CD14-positive monocyte (primary cell): ENCODE data around the gene PIP4K2B. TPM values are rescaled to one million over a fixed set of nuclear protein-coding genes. Genes with fewer than 3 reads are reported as not detected.

Source experiments
- DNase-seq, 3 donors: peaks; one replicate each; pipeline ENCODE4 v3.0.0-alpha.2; 2011 to 2022
- H2AFZ ChIP-seq: 2 replicates; pipeline ENCODE4 v1.6.0; 2012; ENCODE audit warnings: mild to moderate bottlenecking, low read depth, low read length, inconsistent platforms; ENCODE audit not compliant: insufficient read depth, poor library complexity, severe bottlenecking
- H3K27ac ChIP-seq, 2 donors: 1 replicate in 1 of 2; 2 replicates in 1 of 2; pipeline ENCODE4 v1.5.1; 2012 to 2013; ENCODE audit warnings: low read length in 2 of 2, control low read depth in 1 of 2, inconsistent platforms in 1 of 2, low read depth in 1 of 2, mild to moderate bottlenecking in 1 of 2
- H3K27me3 ChIP-seq, 2 donors: one replicate each; pipeline versions ENCODE4 v1.6.0 to v1.6.1; 2011 to 2013; ENCODE audit warnings: low read length in 2 of 2; ENCODE audit not compliant: control insufficient read depth in 2 of 2, insufficient read depth in 2 of 2
- H3K36me3 ChIP-seq, 2 donors: replicated peaks in 1 of 2; 1 replicate in 1 of 2; 2 replicates in 1 of 2; pipeline versions ENCODE4 v1.5.1 to v1.6.1; 2012 to 2013; ENCODE audit warnings: low read length in 2 of 2, control low read depth in 1 of 2, inconsistent platforms in 1 of 2, mild to moderate bottlenecking in 1 of 2; ENCODE audit not compliant: insufficient read depth in 2 of 2, control insufficient read depth in 1 of 2
- H3K4me1 ChIP-seq, 2 donors: 1 replicate in 1 of 2; 2 replicates in 1 of 2; pipeline versions ENCODE4 v1.5.1 to v1.6.1; 2012 to 2013; ENCODE audit warnings: low read length in 2 of 2, control low read depth in 1 of 2, inconsistent platforms in 1 of 2, mild to moderate bottlenecking in 1 of 2, moderate library complexity in 1 of 2; ENCODE audit not compliant: insufficient read depth in 2 of 2, control insufficient read depth in 1 of 2
- H3K4me2 ChIP-seq: replicated peaks from 2 replicates; pipeline ENCODE3; 2012; ENCODE audit warnings: low read length, moderate library complexity, mild to moderate bottlenecking; ENCODE audit not compliant: poor library complexity, severe bottlenecking; ENCODE audit errors: extremely low read depth
- H3K4me3 ChIP-seq, 3 experiments: fragments of 200-600 bp in 1 of 3; sonication (generic) in 1 of 3; replicated peaks in 1 of 3; 1 replicate in 2 of 3; 2 replicates in 1 of 3; pipeline ENCODE4 v1.5.1; 2011 to 2013; ENCODE audit warnings: low read length in 3 of 3, mild to moderate bottlenecking in 3 of 3, control low read depth in 2 of 3, low read depth in 2 of 3, inconsistent platforms in 1 of 3, moderate library complexity in 1 of 3
- H3K79me2 ChIP-seq: 2 replicates; pipeline ENCODE4 v1.6.0; 2012; ENCODE audit warnings: mild to moderate bottlenecking, control low read depth, inconsistent platforms, low read length, moderate library complexity; ENCODE audit not compliant: insufficient read depth
- H3K9ac ChIP-seq: 2 replicates; pipeline ENCODE4 v1.6.0; 2017; ENCODE audit warnings: low read length, mild to moderate bottlenecking; ENCODE audit not compliant: insufficient read depth, poor library complexity, severe bottlenecking
- H3K9me3 ChIP-seq, 2 donors: replicated peaks in 1 of 2; 1 replicate in 1 of 2; 2 replicates in 1 of 2; pipeline versions ENCODE4 v1.5.1 to v1.6.1; 2012 to 2013; ENCODE audit warnings: low read length in 2 of 2, control low read depth in 1 of 2; ENCODE audit not compliant: control insufficient read depth in 1 of 2, insufficient read depth in 1 of 2
- H4K20me1 ChIP-seq: 2 replicates; pipeline ENCODE4 v1.6.0; 2012; ENCODE audit warnings: mild to moderate bottlenecking, low read length, control low read depth, moderate library complexity; ENCODE audit not compliant: insufficient read depth
- H3K27ac Mint-ChIP-seq, 7 donors: one replicate each; pipeline ENCODE4 v1.8.0; 2020; ENCODE audit warnings: mild to moderate bottlenecking in 7 of 7, mixed read lengths in 7 of 7, moderate library complexity in 6 of 7, inconsistent platforms in 2 of 7
- H3K27me3 Mint-ChIP-seq, 3 donors: one replicate each; pipeline ENCODE4 v1.8.0; 2021 to 2022; ENCODE audit warnings: low read depth in 3 of 3, mild to moderate bottlenecking in 3 of 3, mixed read lengths in 3 of 3, moderate library complexity in 3 of 3, inconsistent platforms in 1 of 3
- H3K36me3 Mint-ChIP-seq, 2 donors: one replicate each; pipeline ENCODE4 v1.8.0; 2020; ENCODE audit warnings: mixed read lengths in 2 of 2, inconsistent platforms in 1 of 2, mild to moderate bottlenecking in 1 of 2
- H3K4me1 Mint-ChIP-seq: one replicate; pipeline ENCODE4 v1.8.0; 2020; ENCODE audit warnings: mild to moderate bottlenecking, mixed read lengths
- H3K4me3 Mint-ChIP-seq, 2 donors: one replicate each; pipeline ENCODE4 v1.8.0; 2020; ENCODE audit warnings: mild to moderate bottlenecking in 2 of 2, mixed read lengths in 2 of 2, moderate library complexity in 1 of 2
- H3K9me3 Mint-ChIP-seq, 7 donors: one replicate each; pipeline ENCODE4 v1.8.0; 2020 to 2022; ENCODE audit warnings: mixed read lengths in 7 of 7, mild to moderate bottlenecking in 6 of 7, moderate library complexity in 6 of 7, inconsistent platforms in 2 of 7
- WGBS: methylation state at CpG from one replicate; pipeline ENCODE4 v1.1.5; 2013; ENCODE audit warnings: missing lambda C conversion rate; ENCODE audit not compliant: insufficient coverage; 5-methylcytosine and 5-hydroxymethylcytosine counted together
- intact Hi-C, 2 donors: fragments of 100-400 bp; cut with micrococcal nuclease; formaldehyde crosslinking; loops; one replicate each; pipeline versions ENCODE4 v1.15.0 to v1.15.1; 2023
- polyA plus RNA-seq, 3 donors: library from polyadenylated mRNA; depleted of rRNA in 1 of 3; unstranded in 2 of 3; stranded (reverse) in 1 of 3; fragments of 300-500 nt in 2 of 3; fragments of >200 nt in 1 of 3; fragmentation: Illumina TruSeq in 2 of 3; gene quantifications; 1 replicate in 2 of 3; 2 replicates in 1 of 3; pipeline ENCODE4 v1.2.3, GENCODE V29; 2012 to 2021
- TF ChIP-seq, protein P1 (sequence below): fragments of 200-600 bp; IDR thresholded peaks from one replicate; pipeline ENCODE4 v1.8.0; 2022; ENCODE audit warnings: antibody characterized with exemption, mild to moderate bottlenecking

PIP4K2B gene
- polyA plus RNA-seq, 3 donors = 4.4 to 20.2 (median 4.6) TPM

- no peaks in the 10 kb centered on the region for H3K9me3 ChIP-seq
- H3K4me3 Mint-ChIP-seq = no peak overlapping the region
- H3K36me3 Mint-ChIP-seq = peaks cover 51 to 53% of the 10 kb centered on the region in 2 donors
- TF ChIP-seq, protein P1, sequence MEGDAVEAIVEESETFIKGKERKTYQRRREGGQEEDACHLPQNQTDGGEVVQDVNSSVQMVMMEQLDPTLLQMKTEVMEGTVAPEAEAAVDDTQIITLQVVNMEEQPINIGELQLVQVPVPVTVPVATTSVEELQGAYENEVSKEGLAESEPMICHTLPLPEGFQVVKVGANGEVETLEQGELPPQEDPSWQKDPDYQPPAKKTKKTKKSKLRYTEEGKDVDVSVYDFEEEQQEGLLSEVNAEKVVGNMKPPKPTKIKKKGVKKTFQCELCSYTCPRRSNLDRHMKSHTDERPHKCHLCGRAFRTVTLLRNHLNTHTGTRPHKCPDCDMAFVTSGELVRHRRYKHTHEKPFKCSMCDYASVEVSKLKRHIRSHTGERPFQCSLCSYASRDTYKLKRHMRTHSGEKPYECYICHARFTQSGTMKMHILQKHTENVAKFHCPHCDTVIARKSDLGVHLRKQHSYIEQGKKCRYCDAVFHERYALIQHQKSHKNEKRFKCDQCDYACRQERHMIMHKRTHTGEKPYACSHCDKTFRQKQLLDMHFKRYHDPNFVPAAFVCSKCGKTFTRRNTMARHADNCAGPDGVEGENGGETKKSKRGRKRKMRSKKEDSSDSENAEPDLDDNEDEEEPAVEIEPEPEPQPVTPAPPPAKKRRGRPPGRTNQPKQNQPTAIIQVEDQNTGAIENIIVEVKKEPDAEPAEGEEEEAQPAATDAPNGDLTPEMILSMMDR = no peak
- no peak overlapping the region for H3K4me2 ChIP-seq
- H3K9ac ChIP-seq = no peak overlapping the region
- no peak overlapping the region for H3K4me3 ChIP-seq
- peaks cover 1 to 2% (median 1%) of the 10 kb centered on the region in 3 donors for H3K27me3 Mint-ChIP-seq
- H3K27ac ChIP-seq = no peak overlapping the region
- H3K9me3 Mint-ChIP-seq = peaks cover 0 to 4% (median 0%) of the 10 kb centered on the region in 7 donors
- H3K79me2 ChIP-seq = no peaks in the 10 kb centered on the region
- DNase-seq = no peak
- H4K20me1 ChIP-seq = no peaks in the 10 kb centered on the region
- no peak overlapping the region for H2AFZ ChIP-seq
- intact Hi-C loops = no loop called here
- H3K27ac Mint-ChIP-seq = no peak overlapping the region
- peaks cover 10% of the 10 kb centered on the region for H3K4me1 Mint-ChIP-seq
- peaks cover 8 to 10% of the 10 kb centered on the region in 2 donors for H3K4me1 ChIP-seq
- H3K36me3 ChIP-seq = peaks cover 46 to 56% of the 10 kb centered on the region in 2 donors
- 94% methylated on average over 32 of the region's 39 CpGs for WGBS
- no peaks in the 10 kb centered on the region for H3K27me3 ChIP-seq
Measured at GRCh38 chr17:38719943-38720641, 79.3 kb downstream of the PIP4K2B start.

GRCh38 chr17:38719289-38719942, 79.9 kb downstream of the PIP4K2B start:
- Mint-ChIP-seq H3K9me3 (peaks cover 0 to 4% (median 0%) of the 10 kb centered on the region in 7 donors), H3K36me3 (peaks cover 48 to 52% of the 10 kb centered on the region in 2 donors), H3K27me3 (peaks cover 1 to 3% (median 1%) of the 10 kb centered on the region in 3 donors), H3K27ac (no peak overlapping the region), H3K4me1 (peaks cover 4% of the 10 kb centered on the region), H3K4me3 (no peak overlapping the region)
- H3K36me3 ChIP-seq = peaks cover 46 to 57% of the 10 kb centered on the region in 2 donors
- H3K27me3 ChIP-seq = no peaks in the 10 kb centered on the region
- H3K4me3 ChIP-seq = no peak overlapping the region
- DNase-seq = no peak
- no peak overlapping the region for H3K27ac ChIP-seq
- intact Hi-C loops = no loop called here
- H3K9me3 ChIP-seq = no peaks in the 10 kb centered on the region
- H3K4me1 ChIP-seq = peaks cover 1 to 3% of the 10 kb centered on the region in 2 donors
- 96% methylated on average over 23 of the region's 29 CpGs for WGBS
- H4K20me1 ChIP-seq = no peaks in the 10 kb centered on the region
- H3K4me2 ChIP-seq = no peak overlapping the region
- no peaks in the 10 kb centered on the region for H3K79me2 ChIP-seq
- no peak overlapping the region for H3K9ac ChIP-seq
- TF ChIP-seq, protein P1 = no peak
- H2AFZ ChIP-seq = no peak overlapping the region
